ENCODE measurements around the gene CHRNA5.
A peak's percentile ranks its signal among the peaks of the same experiment; 100 is the strongest.

The CHRNA5 gene

DNA sequence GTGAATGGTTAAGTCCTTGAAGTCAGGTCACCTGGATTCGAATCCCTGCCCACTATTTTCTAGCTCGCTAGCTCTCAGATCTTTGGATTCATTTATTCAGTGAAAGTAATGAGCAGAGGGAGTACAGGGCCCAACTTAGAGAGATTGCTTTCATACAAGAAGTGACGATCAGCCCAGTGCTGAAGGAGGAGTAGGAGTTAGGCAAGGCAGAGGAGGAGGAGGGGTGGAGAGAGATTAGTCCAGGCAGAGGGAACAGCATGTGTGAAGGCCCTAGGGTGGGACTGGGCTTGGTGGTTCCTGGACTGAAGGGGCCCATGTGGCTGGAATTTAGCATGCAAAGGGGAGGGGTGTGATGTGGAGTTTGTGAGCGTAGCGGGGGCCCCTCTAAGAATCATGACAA, 3.8 kb upstream of the CHRNA5 start:
- no peak overlapping the region; the same call in 1 of the 2 replicates for H3K4me3 ChIP-seq (ENCODE audit: low read depth, low read length)
- H3K36me3 ChIP-seq: no peaks in the 10 kb centered on the region
- TF ChIP-seq, protein P1, sequence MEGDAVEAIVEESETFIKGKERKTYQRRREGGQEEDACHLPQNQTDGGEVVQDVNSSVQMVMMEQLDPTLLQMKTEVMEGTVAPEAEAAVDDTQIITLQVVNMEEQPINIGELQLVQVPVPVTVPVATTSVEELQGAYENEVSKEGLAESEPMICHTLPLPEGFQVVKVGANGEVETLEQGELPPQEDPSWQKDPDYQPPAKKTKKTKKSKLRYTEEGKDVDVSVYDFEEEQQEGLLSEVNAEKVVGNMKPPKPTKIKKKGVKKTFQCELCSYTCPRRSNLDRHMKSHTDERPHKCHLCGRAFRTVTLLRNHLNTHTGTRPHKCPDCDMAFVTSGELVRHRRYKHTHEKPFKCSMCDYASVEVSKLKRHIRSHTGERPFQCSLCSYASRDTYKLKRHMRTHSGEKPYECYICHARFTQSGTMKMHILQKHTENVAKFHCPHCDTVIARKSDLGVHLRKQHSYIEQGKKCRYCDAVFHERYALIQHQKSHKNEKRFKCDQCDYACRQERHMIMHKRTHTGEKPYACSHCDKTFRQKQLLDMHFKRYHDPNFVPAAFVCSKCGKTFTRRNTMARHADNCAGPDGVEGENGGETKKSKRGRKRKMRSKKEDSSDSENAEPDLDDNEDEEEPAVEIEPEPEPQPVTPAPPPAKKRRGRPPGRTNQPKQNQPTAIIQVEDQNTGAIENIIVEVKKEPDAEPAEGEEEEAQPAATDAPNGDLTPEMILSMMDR (IDR thresholded peaks at IDR 0.05; ENCODE audit: low read depth, low read length): no peak
- H3K9me3 ChIP-seq (ENCODE audit: severe bottlenecking): peaks cover 2% of the 10 kb centered on the region
- H3K27me3 ChIP-seq (ENCODE audit: insufficient read depth, low read depth, severe bottlenecking): no peaks in the 10 kb centered on the region
- DNase-seq: peak; percentile 28
- H3K27ac ChIP-seq: no peak overlapping the region; the same call in 1 of the 2 replicates

DNA sequence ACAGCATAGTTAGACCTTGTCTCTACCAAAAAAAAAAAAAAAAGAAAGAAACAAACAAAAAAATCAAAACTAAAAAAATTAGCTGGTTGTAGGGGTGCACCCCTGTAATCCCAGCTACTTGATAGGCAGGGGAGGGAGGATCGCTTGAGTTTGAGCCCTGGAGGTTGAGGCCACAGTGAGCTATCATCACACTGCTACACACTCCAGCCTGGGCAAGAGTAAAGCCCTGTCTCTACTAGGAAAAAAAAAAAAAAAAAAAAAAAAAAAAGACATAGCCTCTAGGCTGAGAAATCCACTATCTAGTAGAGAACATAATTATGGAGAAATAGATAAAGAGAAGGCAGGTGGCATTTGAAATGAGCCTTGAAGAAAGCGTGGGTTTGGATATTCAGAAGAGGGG, 2.2 kb upstream of the CHRNA5 start:
- TF ChIP-seq, protein P1 (IDR thresholded peaks at IDR 0.05; ENCODE audit: low read depth, low read length): no peak
- Histone ChIP-seq H3K9me3 (ENCODE audit: severe bottlenecking) (no peaks in the 10 kb centered on the region), H3K27me3 (ENCODE audit: insufficient read depth, low read depth, severe bottlenecking) (no peaks in the 10 kb centered on the region), H3K27ac (no peak overlapping the region), H3K4me3 (ENCODE audit: low read depth, low read length) (no peak overlapping the region), H3K36me3 (no peaks in the 10 kb centered on the region)
- DNase-seq: no peak

DNA sequence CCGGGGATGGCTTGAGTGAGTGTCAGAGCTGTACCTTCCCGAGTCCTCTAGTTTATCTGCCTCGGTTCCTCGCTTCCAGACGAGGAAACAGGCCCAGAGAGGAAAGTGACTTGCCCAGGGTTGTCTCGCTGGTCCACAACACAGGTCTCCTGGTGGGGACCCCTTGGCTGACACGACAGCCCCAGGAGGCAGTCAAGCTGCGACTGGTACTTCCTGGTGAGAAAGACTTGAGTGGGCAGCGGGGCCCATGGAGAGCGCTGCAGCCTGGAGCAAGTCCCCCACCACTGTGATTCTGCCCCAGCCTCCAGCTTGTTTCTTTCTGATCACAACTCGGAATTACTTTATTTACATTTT, 600 bp upstream of the CHRNA5 start:
- no peak for DNase-seq
- H3K9me3 ChIP-seq (ENCODE audit: severe bottlenecking): no peaks in the 10 kb centered on the region
- H3K4me3 ChIP-seq (ENCODE audit: low read depth, low read length): peak overlapping the region; percentile 46
- TF ChIP-seq, protein P1 (IDR thresholded peaks at IDR 0.05; ENCODE audit: low read depth, low read length): no peak
- H3K27me3 ChIP-seq (ENCODE audit: insufficient read depth, low read depth, severe bottlenecking): no peaks in the 10 kb centered on the region
- no peaks in the 10 kb centered on the region for H3K36me3 ChIP-seq
- peak overlapping the region; percentile 55 for H3K27ac ChIP-seq

GRCh38 chr15:78565951-78566774, 843 bp downstream of the CHRNA5 start:
- Histone ChIP-seq H3K27ac (peak overlapping the region; percentile 83), H3K36me3 (no peaks in the 10 kb centered on the region), H3K27me3 (ENCODE audit: insufficient read depth, low read depth, severe bottlenecking) (no peaks in the 10 kb centered on the region), H3K4me3 (ENCODE audit: low read depth, low read length) (peak overlapping the region; percentile 59), H3K9me3 (ENCODE audit: severe bottlenecking) (no peaks in the 10 kb centered on the region)
- no peak for DNase-seq
- TF ChIP-seq, protein P1 (IDR thresholded peaks at IDR 0.05; ENCODE audit: low read depth, low read length): no peak

- peak; percentile 44 for DNase-seq
- peak overlapping the region; percentile 68 for H3K27ac ChIP-seq
- no peaks in the 10 kb centered on the region for H3K27me3 ChIP-seq (ENCODE audit: insufficient read depth, low read depth, severe bottlenecking)
- H3K36me3 ChIP-seq: no peaks in the 10 kb centered on the region
- TF ChIP-seq, protein P1 (IDR thresholded peaks at IDR 0.05; ENCODE audit: low read depth, low read length): no peak
- no peaks in the 10 kb centered on the region for H3K9me3 ChIP-seq (ENCODE audit: severe bottlenecking)
- peak overlapping the region; percentile 33 for H3K4me3 ChIP-seq (ENCODE audit: low read depth, low read length)
Measured at GRCh38 chr15:78567531-78567930, 2.2 kb downstream of the CHRNA5 start.

Data from WERI-Rb-1 (cell line).